Caco-2 (cell line): ENCODE results near the gene NPAS3. TPM values are rescaled to one million over a fixed set of nuclear protein-coding genes. Genes with fewer than 3 reads are reported as not detected.

Source experiments
- BruUV-seq: library from RNA; stranded (reverse); fragments of 400-500 nt; replicated peaks from 2 replicates; lab custom pipeline; 2021; lab: Mats Ljungman, UMichigan
- CTCF ChIA-PET: fragments of 300-600 bp; sonication (Branson Sonifier 250); formaldehyde crosslinking; loops from one replicate; lab custom pipeline; 2022; ENCODE audit warnings: antibody characterized with exemption; lab: Charles Lee
- POLR2A ChIA-PET: fragments of 300-600 bp; sonication (Branson Sonifier 250); formaldehyde crosslinking; loops from one replicate; lab custom pipeline; 2022; ENCODE audit warnings: antibody characterized with exemption; lab: Charles Lee
- DNase-seq, 2 experiments: peaks; one replicate each; pipeline versions ENCODE4 v3.0.0 to v3.0.0-alpha.2; 2020 to 2022
- H3K27me3 ChIP-seq: replicated peaks from 2 replicates; pipeline ENCODE4 v1.6.0; 2011; ENCODE audit warnings: low read length; ENCODE audit not compliant: control insufficient read depth, insufficient read depth
- H3K36me3 ChIP-seq: 2 replicates; pipeline ENCODE4 v1.5.1; 2011; ENCODE audit warnings: low read length; ENCODE audit not compliant: control insufficient read depth, insufficient read depth
- H3K4me1 ChIP-seq: fragments of 250-450 bp; sonication (Bioruptor Pico); 2 replicates; pipeline ENCODE4 v1.5.1; 2020; ENCODE audit warnings: mild to moderate bottlenecking
- H3K4me3 ChIP-seq: 2 replicates; pipeline ENCODE4 v1.5.1; 2011; ENCODE audit warnings: low read depth, mild to moderate bottlenecking, control low read depth, low read length
- H3K9me3 ChIP-seq: fragments of 250-450 bp; sonication (Bioruptor Pico); 2 replicates; pipeline ENCODE4 v1.5.1; 2020; ENCODE audit warnings: mild to moderate bottlenecking, moderate library complexity
- H3K27ac Mint-ChIP-seq: one replicate; pipeline ENCODE4 v1.8.0; 2022; ENCODE audit warnings: mixed read lengths; ENCODE audit not compliant: unreplicated experiment
- H3K27me3 Mint-ChIP-seq: one replicate; pipeline ENCODE4 v1.8.0; 2022; ENCODE audit warnings: mixed read lengths; ENCODE audit not compliant: insufficient read depth, unreplicated experiment
- H3K36me3 Mint-ChIP-seq: one replicate; pipeline ENCODE4 v1.8.0; 2022; ENCODE audit warnings: mild to moderate bottlenecking, mixed read lengths; ENCODE audit not compliant: insufficient read depth, unreplicated experiment
- H3K4me1 Mint-ChIP-seq: one replicate; pipeline ENCODE4 v1.8.0; 2022; ENCODE audit warnings: low read depth, mixed read lengths; ENCODE audit not compliant: unreplicated experiment
- H3K4me3 Mint-ChIP-seq: one replicate; pipeline ENCODE4 v1.8.0; 2022; ENCODE audit warnings: mild to moderate bottlenecking, moderate library complexity, mixed read lengths; ENCODE audit not compliant: unreplicated experiment
- H3K9me3 Mint-ChIP-seq: one replicate; pipeline ENCODE4 v1.8.0; 2022; ENCODE audit warnings: mixed read lengths; ENCODE audit not compliant: unreplicated experiment
- intact Hi-C: fragments of 100-400 bp; cut with micrococcal nuclease; formaldehyde crosslinking; loops from one replicate; pipeline ENCODE4 v1.10.0; 2022; ENCODE audit not compliant: unreplicated experiment
- total RNA-seq: library from RNA; stranded (reverse); gene quantifications from 2 replicates; pipeline ENCODE4 v1.2.3, GENCODE V29; 2022
- TF ChIP-seq, protein P1 (sequence below), 2 experiments: fragments of 200-600 bp in 1 of 2; IDR thresholded peaks; 1 replicate in 1 of 2; 2 replicates in 1 of 2; pipeline versions ENCODE4 v1.5.1 to v1.8.0; 2011 to 2022; ENCODE audit warnings: antibody characterized with exemption in 1 of 2, control low read depth in 1 of 2, inconsistent platforms in 1 of 2, low read depth in 1 of 2, low read length in 1 of 2, mild to moderate bottlenecking in 1 of 2, moderate library complexity in 1 of 2; ENCODE audit not compliant: insufficient read depth in 1 of 2, severe bottlenecking in 1 of 2, unreplicated experiment in 1 of 2

The NPAS3 gene
- total RNA-seq, 1 experiment from 2014 or later: not detected

DNA sequence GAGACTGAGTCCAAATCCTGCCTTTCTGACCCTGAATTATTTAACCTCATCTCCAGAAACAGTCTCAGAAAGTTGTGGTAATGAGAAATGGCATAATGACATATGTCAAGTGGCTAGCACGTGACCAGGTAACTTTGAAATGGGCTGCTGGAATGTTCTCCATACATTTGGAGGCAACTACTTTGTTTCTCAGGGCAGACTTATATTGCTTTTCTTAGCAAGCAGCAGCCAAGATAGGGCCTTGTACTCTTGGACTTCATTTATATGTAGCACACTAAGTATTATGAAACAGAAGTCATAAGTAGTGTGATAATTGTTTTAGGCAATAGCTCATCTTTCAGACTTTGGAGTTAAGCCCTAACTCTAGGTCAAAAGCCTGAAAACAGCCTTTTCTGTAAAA, 494.7 kb downstream of the NPAS3 start:
- POLR2A ChIA-PET: no interaction called here

DNA sequence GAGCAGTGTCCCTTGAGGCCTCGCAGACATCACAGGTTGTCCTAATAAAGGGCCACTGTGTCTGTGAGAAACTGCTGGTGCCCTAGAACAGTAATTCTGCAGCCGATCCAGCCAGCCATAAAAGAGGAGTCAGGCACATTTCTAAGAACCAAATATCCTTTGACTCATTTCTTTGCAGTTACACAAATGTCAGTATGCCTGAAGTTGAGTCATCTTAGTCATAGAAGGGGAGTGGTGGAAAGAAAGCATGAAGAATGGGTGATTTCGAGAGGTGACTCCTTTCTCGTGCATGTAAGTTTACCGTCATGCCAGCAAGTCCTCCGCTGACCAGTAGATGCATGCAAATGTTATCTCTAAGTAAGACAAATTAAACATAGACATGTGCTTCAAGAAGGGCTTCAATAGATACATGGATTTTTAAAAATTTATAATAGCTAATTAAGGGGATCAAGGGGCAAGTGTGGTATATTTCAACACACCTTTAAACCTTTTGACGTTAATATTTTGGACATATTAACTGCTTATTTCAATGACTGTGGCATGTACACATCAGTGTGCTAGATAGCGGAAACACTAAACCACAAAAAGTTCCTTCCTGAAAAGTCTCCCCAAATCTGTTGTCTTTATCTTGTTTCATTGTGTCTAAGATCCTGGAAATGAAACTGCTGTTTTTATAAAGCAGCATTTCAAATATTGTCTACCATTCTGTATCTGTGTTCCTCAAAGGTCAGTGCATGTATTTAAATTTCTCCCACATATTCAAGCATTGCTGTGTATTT, 497.4 kb downstream of the NPAS3 start:
- Mint-ChIP-seq H3K27ac (no peak overlapping the region), H3K4me3 (no peak overlapping the region), H3K27me3 (peaks cover 5% of the 10 kb centered on the region), H3K4me1 (no peaks in the 10 kb centered on the region), H3K36me3 (no peaks in the 10 kb centered on the region), H3K9me3 (no peaks in the 10 kb centered on the region)
- H3K36me3 ChIP-seq: no peaks in the 10 kb centered on the region
- no peak overlapping the region for H3K4me3 ChIP-seq
- no peaks in the 10 kb centered on the region for H3K27me3 ChIP-seq
- BruUV-seq: no TSS peak
- DNase-seq: no peak
- H3K9me3 ChIP-seq: no peaks in the 10 kb centered on the region
- ChIA-PET POLR2A (no interaction called here), CTCF (no interaction called here)
- intact Hi-C loops: no loop called here
- H3K4me1 ChIP-seq: no peaks in the 10 kb centered on the region
- TF ChIP-seq, protein P1, sequence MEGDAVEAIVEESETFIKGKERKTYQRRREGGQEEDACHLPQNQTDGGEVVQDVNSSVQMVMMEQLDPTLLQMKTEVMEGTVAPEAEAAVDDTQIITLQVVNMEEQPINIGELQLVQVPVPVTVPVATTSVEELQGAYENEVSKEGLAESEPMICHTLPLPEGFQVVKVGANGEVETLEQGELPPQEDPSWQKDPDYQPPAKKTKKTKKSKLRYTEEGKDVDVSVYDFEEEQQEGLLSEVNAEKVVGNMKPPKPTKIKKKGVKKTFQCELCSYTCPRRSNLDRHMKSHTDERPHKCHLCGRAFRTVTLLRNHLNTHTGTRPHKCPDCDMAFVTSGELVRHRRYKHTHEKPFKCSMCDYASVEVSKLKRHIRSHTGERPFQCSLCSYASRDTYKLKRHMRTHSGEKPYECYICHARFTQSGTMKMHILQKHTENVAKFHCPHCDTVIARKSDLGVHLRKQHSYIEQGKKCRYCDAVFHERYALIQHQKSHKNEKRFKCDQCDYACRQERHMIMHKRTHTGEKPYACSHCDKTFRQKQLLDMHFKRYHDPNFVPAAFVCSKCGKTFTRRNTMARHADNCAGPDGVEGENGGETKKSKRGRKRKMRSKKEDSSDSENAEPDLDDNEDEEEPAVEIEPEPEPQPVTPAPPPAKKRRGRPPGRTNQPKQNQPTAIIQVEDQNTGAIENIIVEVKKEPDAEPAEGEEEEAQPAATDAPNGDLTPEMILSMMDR (IDR thresholded peaks at IDR 0.05; ENCODE audit: insufficient read depth in 1 of 2, low read depth in 1 of 2, low read length in 1 of 2, severe bottlenecking in 1 of 2, unreplicated experiment in 1 of 2): no peak

More for the DNA sequence above, 494.7 kb downstream of the NPAS3 start:
- Histone ChIP-seq H3K36me3 (no peaks in the 10 kb centered on the region), H3K4me1 (no peaks in the 10 kb centered on the region), H3K9me3 (no peaks in the 10 kb centered on the region), H3K4me3 (no peak overlapping the region), H3K27me3 (no peaks in the 10 kb centered on the region)
- no peak overlapping the region for H3K4me3 Mint-ChIP-seq
- H3K27me3 Mint-ChIP-seq: peaks cover 5% of the 10 kb centered on the region
- no peaks in the 10 kb centered on the region for H3K9me3 Mint-ChIP-seq
- H3K4me1 Mint-ChIP-seq: no peaks in the 10 kb centered on the region
- TF ChIP-seq, protein P1 (IDR thresholded peaks at IDR 0.05; ENCODE audit: insufficient read depth in 1 of 2, low read depth in 1 of 2, low read length in 1 of 2, severe bottlenecking in 1 of 2, unreplicated experiment in 1 of 2): no peak
- intact Hi-C loops: loop anchor here (2.0 to 5.0 kb wide), 3 partner anchors 249 to 721 kb away; no protein-coding TSS in a partner anchor
- no peak for DNase-seq
- no TSS peak for BruUV-seq
- CTCF ChIA-PET: no interaction called here
- H3K36me3 Mint-ChIP-seq: no peaks in the 10 kb centered on the region
- H3K27ac Mint-ChIP-seq: no peak overlapping the region

DNA sequence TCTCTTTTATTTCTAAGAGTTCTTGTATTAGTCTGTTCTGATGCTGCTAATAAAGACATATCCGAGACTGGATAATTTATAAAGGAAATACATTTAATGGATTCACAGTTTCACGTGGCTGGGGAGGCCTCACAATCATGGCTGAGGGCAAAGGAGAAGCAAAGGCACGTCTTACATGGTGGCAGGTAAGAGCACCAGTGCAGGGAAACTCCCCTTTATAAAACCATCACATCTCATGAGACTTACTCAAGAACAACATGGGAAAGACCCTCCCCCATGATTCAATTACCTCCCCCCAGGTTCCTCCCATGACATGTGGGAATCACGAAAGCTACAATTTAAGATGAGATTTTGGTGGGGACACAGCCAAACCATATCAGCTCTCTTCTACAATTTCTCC, 503.0 kb downstream of the NPAS3 start:
- BruUV-seq: no TSS peak
- TF ChIP-seq, protein P1 (IDR thresholded peaks at IDR 0.05; ENCODE audit: insufficient read depth in 1 of 2, low read depth in 1 of 2, low read length in 1 of 2, severe bottlenecking in 1 of 2, unreplicated experiment in 1 of 2): no peak
- intact Hi-C loops: no loop called here

More for the DNA sequence above, 503.0 kb downstream of the NPAS3 start:
- CTCF ChIA-PET: no interaction called here
- no peaks in the 10 kb centered on the region for H3K9me3 Mint-ChIP-seq
- peaks cover 7% of the 10 kb centered on the region for H3K27me3 Mint-ChIP-seq
- H3K36me3 Mint-ChIP-seq: no peaks in the 10 kb centered on the region
- H3K4me3 Mint-ChIP-seq: no peak overlapping the region
- no peak for DNase-seq
- Histone ChIP-seq H3K27me3 (no peaks in the 10 kb centered on the region), H3K9me3 (no peaks in the 10 kb centered on the region), H3K36me3 (no peaks in the 10 kb centered on the region), H3K4me3 (no peak overlapping the region), H3K4me1 (no peaks in the 10 kb centered on the region)
- H3K27ac Mint-ChIP-seq: no peak overlapping the region
- H3K4me1 Mint-ChIP-seq: no peaks in the 10 kb centered on the region
- POLR2A ChIA-PET: no interaction called here
